Brain microvascular endothelial cell (primary cell): ENCODE data around the gene GLG1.

Source experiments
- DNase-seq: peaks from one replicate; pipeline ENCODE4 v3.0.0-alpha.2; 2020
- H3K27ac ChIP-seq: fragments of 250-450 bp; sonication (Bioruptor Pico); 2 replicates; pipeline ENCODE4 v1.5.1; 2020; ENCODE audit warnings: mild to moderate bottlenecking, moderate library complexity
- H3K27me3 ChIP-seq: fragments of 250-450 bp; sonication (Bioruptor Pico); replicated peaks from 2 replicates; pipeline ENCODE4 v1.5.1; 2020; ENCODE audit warnings: mild to moderate bottlenecking
- H3K36me3 ChIP-seq: fragments of 250-450 bp; sonication (Bioruptor Pico); replicated peaks from 2 replicates; pipeline ENCODE4 v1.5.1; 2020; ENCODE audit warnings: mild to moderate bottlenecking
- H3K4me3 ChIP-seq: 2 replicates; pipeline ENCODE4 v1.5.1; 2011; ENCODE audit warnings: low read depth, mild to moderate bottlenecking, control low read depth, low read length, moderate library complexity
- CTCF ChIP-seq: IDR thresholded peaks from 2 replicates; pipeline ENCODE4 v1.5.1; 2011; ENCODE audit warnings: low read depth, mild to moderate bottlenecking, moderate library complexity, low read length, control low read depth, inconsistent platforms; ENCODE audit errors: missing control alignments
- in situ Hi-C: cut with HindIII; loops from 2 replicates; pipeline ENCODE4 v1.10.0; 2017; ENCODE audit warnings: low sequenced_read_pairs, low pct_ligation_motif_present

GLG1 gene

DNA sequence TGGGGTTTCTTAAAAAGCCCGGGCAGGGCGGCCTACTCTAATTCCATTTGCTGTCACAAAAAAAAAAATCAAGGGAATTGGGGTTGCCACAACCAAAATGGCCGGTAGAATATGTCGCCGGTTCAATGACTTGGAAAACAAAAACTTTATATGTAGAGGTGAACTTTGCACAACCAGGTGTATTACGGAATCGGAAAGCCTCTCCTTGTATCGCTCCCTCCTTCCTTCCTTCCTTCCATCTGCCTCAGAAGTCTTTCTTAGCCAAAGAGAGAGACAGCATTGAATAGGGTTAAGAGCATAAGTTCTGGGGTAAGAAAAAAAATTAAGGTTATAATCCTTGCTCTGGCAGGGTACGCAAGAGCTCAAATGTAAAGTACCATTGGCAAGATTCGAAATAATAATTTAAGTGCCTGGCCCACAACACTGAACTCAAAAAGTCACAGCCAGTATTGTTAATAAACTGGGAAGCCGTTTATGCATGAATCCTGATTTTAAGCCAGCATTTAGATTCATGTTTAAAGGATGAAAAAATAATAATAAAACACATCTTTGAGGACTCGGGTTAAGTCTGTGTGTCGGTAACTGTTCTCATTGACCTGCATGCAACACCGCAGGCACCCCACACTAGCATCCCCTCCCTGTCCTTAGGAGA, 522 bp upstream of the GLG1 start:
- in situ Hi-C loops: no loop called here

GRCh38 chr16:74605746-74606520, 981 bp downstream of the GLG1 start:
- peak overlapping the region; percentile 93 for H3K27ac ChIP-seq
- no peak for DNase-seq
- in situ Hi-C loops: no loop called here
- TF ChIP-seq CTCF: no peak
- no peaks in the 10 kb centered on the region for H3K27me3 ChIP-seq
- H3K4me3 ChIP-seq: peak overlapping the region; percentile 97
- H3K36me3 ChIP-seq: no peaks in the 10 kb centered on the region

More for the DNA sequence above, 522 bp upstream of the GLG1 start:
- TF ChIP-seq CTCF: no peak
- no peak for DNase-seq
- H3K27me3 ChIP-seq: no peaks in the 10 kb centered on the region
- no peaks in the 10 kb centered on the region for H3K36me3 ChIP-seq
- peak overlapping the region; percentile 93 for H3K27ac ChIP-seq
- H3K4me3 ChIP-seq: peak overlapping the region; percentile 97

DNA sequence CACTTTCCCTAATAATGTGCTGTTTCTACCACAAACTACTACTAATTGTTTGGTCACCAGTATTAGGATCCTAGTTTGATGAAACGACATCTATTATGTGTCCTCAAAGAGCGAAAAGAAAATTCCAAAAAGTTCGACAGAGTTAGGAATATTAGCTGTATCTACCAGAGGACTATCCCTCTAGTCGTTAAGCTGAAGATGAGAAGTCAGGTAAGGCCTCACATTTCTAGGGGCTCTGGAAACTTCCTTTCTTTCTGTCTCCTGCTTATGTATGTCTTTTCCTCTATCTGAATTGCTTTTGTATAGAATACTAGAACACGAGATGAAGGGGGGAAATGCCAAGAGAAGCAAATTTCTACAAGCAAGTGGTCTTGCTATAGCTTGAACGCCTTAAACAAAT, 1.6 kb downstream of the GLG1 start:
- DNase-seq: no peak
- Histone ChIP-seq H3K4me3 (peak overlapping the region; percentile 97), H3K27ac (no peak overlapping the region), H3K36me3 (no peaks in the 10 kb centered on the region), H3K27me3 (no peaks in the 10 kb centered on the region)
- no peak for TF ChIP-seq CTCF
- in situ Hi-C loops: no loop called here

- in situ Hi-C loops: no loop called here
- DNase-seq: no peak
- no peak for TF ChIP-seq CTCF
- Histone ChIP-seq H3K27me3 (no peaks in the 10 kb centered on the region), H3K36me3 (no peaks in the 10 kb centered on the region), H3K27ac (no peak overlapping the region), H3K4me3 (no peak overlapping the region)
Observed at GRCh38 chr16:74603848-74604247, 3.1 kb downstream of the GLG1 start.

- no peak for DNase-seq
- TF ChIP-seq CTCF: no peak
- no peaks in the 10 kb centered on the region for H3K27me3 ChIP-seq
- no peak overlapping the region for H3K4me3 ChIP-seq
- in situ Hi-C loops: no loop called here
- H3K36me3 ChIP-seq: no peaks in the 10 kb centered on the region
- no peak overlapping the region for H3K27ac ChIP-seq
Observed at GRCh38 chr16:74601126-74601871, 5.6 kb downstream of the GLG1 start.
